Stimulated activated memory B cell treated with anti-CD40 and anti-IgM and Interleukin-4, amounts not matched to agents 10 μg/mL and 1 μg/mL and 100 μg/mL, for 72 hours (primary cell): Measurements from ENCODE around the gene LRRC8D.
"Not testable (repeated sequence)": the region's sequence is repeated elsewhere in the genome, so short reads cannot be mapped to it uniquely, and the experiment has no call there.

Source experiments
- ATAC-seq: fragments of 150-1000 bp; cut with Tn5 transposase; 2 replicates; pipeline ENCODE4 v1.10.0; 2021
- H3K27ac Mint-ChIP-seq: one replicate; pipeline ENCODE4 v1.8.0; 2022; ENCODE audit warnings: mild to moderate bottlenecking, mixed read lengths
- H3K27me3 Mint-ChIP-seq: one replicate; pipeline ENCODE4 v1.8.0; 2022; ENCODE audit warnings: mixed read lengths
- H3K36me3 Mint-ChIP-seq: one replicate; pipeline ENCODE4 v1.8.0; 2022; ENCODE audit warnings: mixed read lengths
- H3K4me1 Mint-ChIP-seq: one replicate; pipeline ENCODE4 v1.8.0; 2022; ENCODE audit warnings: mixed read lengths
- H3K4me3 Mint-ChIP-seq: one replicate; pipeline ENCODE4 v1.8.0; 2022; ENCODE audit warnings: mild to moderate bottlenecking, moderate library complexity, mixed read lengths
- H3K9me3 Mint-ChIP-seq: one replicate; pipeline ENCODE4 v1.8.0; 2022; ENCODE audit warnings: mixed read lengths

The LRRC8D gene

DNA sequence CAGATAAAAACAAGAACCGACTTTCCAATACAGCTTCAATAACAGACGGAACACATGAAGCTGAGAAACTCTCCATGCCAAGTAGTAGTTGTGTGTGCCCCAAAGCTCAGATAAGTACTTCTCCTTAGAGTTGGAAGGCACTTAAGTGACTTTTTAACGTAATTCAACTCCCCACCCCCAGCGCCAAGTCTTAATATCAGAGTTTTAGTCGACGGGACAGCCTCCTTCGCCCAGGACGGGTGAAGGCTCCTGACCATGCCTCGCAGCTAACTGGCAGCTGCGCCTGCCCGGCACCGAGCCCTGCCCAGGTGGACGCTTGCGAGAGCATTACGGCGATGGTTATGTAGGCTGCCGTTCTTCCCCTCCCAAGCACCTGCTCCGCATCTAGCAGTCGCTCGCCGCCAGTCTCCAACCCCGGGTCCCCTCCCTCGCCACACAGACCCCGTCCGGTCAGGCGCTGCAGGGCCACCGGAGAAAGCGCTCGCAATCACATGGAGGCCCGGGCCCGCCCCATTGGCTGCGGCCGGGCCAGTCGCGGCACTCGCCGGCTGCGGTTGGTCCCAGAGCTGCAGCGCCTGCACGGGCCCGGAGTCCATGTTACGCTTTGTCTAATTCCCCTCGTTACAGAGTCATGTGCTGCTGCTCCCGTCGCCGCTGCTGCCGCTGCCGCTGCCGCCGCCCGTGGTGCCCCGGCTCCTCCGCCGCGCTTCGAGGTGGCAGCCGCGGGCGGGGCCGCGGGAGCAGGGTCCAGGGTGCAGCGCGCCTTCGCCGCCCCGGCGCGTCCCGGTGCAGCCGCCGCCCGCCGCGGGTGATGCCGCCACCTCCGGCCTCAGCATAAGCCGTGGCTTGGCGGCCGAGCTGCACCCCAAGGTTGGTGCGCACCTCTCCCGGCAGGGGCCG lies at the start of gene LRRC8D:
Gene LRRC8D, plus strand, starts transcription at position 611 of the 900 bp plus-strand sequence. CDS start 112,037 bp downstream, outside the sequence.
- peaks cover 67% of the 10 kb centered on the region for H3K4me1 Mint-ChIP-seq
- peaks cover 17% of the 10 kb centered on the region for H3K36me3 Mint-ChIP-seq
- H3K27ac Mint-ChIP-seq, result peak within 1 kb of the TSS; percentile 97
- ATAC-seq, result peak; percentile 88
- H3K9me3 Mint-ChIP-seq, result no peaks in the 10 kb centered on the region
- peak within 1 kb of the TSS; percentile 80 for H3K4me3 Mint-ChIP-seq
- H3K27me3 Mint-ChIP-seq, result no peaks in the 10 kb centered on the region

DNA sequence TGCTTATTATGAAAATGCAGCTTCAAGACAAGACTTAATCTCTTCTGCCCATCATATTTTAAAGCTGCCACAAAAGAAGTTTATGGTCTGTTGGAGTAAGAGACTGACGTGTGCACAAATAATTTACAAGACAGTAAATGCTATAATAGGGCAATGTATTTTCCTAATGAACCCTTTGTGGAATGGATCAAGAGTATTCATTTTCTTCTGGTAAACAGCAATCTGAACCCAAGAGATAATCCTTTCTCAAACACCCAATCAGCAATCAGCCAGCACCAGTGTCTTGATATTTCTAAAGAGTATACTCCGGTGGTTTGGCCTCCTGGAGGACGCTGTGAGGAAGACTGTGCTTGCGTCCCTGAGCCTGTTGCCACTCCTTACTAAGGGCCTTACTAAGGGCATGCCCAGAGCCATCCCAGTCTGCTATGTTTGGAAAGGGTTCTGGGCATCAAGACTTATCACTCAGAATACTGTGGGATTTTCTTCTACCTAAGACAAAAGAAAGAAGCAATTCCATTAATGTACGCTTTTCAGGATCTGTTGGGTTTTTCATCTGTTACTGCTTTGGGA lies 48.8 kb upstream of the LRRC8D start:
- no peak for ATAC-seq
- no peak overlapping the region for H3K27ac Mint-ChIP-seq
- H3K36me3 Mint-ChIP-seq, result no peaks in the 10 kb centered on the region
- no peaks in the 10 kb centered on the region for H3K27me3 Mint-ChIP-seq
- peaks cover 6% of the 10 kb centered on the region for H3K4me1 Mint-ChIP-seq
- H3K4me3 Mint-ChIP-seq, result no peak overlapping the region
- H3K9me3 Mint-ChIP-seq, result no peaks in the 10 kb centered on the region

DNA sequence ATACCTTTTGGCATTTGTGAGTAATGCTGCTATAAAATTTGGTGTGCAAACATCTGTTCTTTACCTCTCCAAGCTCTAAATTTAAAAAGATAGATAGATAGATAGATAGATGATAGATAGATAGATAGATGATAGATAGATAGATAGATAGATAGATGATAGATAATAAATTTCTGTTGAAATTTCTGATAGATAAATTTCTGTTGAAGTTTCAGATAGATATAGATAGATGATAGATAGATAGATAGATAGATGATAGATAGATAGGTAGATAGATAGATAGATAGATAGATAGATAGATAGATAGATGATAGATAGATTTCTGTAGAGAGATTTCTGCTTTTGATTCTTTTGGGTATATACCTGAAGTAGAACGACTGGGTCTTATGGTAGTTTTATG lies 44.7 kb upstream of the LRRC8D start:
- not testable (repeated sequence) for H3K4me3 Mint-ChIP-seq, ATAC-seq, H3K4me1 Mint-ChIP-seq, H3K36me3 Mint-ChIP-seq, H3K9me3 Mint-ChIP-seq, H3K27me3 Mint-ChIP-seq, H3K27ac Mint-ChIP-seq

DNA sequence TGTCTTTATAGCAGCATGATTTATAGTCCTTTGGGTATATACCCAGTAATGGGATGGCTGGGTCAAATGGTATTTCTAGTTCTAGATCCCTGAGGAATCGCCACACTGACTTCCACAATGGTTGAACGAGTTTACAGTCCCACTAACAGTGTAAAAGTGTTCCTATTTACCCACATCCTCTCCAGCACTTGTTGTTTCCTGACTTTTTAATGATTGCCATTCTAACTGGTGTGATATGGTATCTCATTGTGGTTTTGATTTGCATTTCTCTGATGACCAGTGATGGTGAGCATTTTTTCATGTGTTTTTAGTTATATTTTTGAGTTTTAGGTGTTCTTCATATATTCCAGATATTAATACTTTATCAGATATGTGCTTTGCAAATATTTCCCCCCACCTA lies 43.6 kb upstream of the LRRC8D start:
- H3K4me1 Mint-ChIP-seq, result peaks cover 19% of the 10 kb centered on the region
- H3K9me3 Mint-ChIP-seq, ATAC-seq, H3K36me3 Mint-ChIP-seq, H3K4me3 Mint-ChIP-seq, H3K27me3 Mint-ChIP-seq, H3K27ac Mint-ChIP-seq: not testable (repeated sequence)

DNA sequence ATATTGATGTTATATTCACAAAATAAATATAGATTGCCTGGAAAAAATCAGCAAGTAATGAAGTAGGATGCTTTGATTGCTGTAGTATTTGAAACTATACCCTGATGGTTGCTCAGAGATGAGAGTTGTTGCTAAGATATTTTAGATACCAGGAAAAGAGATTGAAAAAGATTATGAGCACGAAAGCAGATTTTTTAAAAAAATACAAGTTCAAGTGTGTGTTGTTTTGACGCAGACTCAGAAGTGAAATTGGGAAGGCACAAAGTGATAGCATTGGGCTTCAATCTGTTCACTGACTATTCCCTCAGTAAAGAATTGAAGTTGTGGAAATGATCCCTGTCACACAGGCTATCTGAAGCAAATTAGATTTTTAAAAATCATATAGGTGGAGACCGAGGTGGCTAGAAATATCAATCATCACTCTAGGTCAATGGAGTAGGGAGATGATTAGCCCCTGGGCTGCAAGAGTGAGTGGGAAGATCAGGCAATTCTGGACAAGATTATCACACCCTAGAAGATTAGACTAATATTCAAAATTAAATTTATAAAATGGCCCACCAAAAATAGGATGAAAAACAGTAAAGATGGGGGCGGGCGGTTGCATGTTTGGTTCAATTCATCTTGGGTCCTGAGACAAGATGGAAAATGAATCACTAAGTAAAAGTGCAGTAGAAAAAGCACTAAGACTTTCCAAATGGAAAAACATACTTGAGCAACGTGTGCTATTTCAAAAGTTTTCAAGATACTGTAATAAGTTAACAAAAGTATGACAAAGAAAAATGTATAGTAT lies 41.5 kb upstream of the LRRC8D start:
- H3K36me3 Mint-ChIP-seq, result no peaks in the 10 kb centered on the region
- no peak overlapping the region for H3K27ac Mint-ChIP-seq
- H3K4me3 Mint-ChIP-seq, result no peak overlapping the region
- H3K9me3 Mint-ChIP-seq, result no peaks in the 10 kb centered on the region
- H3K4me1 Mint-ChIP-seq, result peaks cover 19% of the 10 kb centered on the region
- H3K27me3 Mint-ChIP-seq, result peaks cover 16% of the 10 kb centered on the region
- no peak for ATAC-seq

DNA sequence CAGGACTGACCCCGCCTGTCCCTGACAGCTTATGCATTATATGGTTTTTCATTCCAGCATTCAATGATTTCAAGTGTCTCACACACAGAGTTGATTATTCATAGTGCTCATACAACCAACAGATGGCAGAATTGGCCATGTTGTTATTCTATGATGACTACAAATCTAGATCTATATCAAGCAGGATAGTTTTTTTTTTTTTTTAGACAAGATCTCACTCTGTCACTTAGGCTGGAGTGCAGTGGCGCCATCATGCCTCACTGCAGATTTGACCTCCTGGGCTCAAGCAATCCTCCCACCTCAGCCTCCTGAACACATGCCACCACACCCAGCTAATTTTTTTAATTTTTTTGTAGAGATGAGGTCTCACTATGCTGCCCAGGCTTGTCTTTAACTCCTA lies 40.1 kb upstream of the LRRC8D start:
- Mint-ChIP-seq H3K4me3 (no peak overlapping the region), H3K36me3 (no peaks in the 10 kb centered on the region), H3K27me3 (peaks cover 16% of the 10 kb centered on the region), H3K27ac (peak overlapping the region; percentile 80), H3K9me3 (no peaks in the 10 kb centered on the region), H3K4me1 (peaks cover 16% of the 10 kb centered on the region)
- ATAC-seq, result no peak

DNA sequence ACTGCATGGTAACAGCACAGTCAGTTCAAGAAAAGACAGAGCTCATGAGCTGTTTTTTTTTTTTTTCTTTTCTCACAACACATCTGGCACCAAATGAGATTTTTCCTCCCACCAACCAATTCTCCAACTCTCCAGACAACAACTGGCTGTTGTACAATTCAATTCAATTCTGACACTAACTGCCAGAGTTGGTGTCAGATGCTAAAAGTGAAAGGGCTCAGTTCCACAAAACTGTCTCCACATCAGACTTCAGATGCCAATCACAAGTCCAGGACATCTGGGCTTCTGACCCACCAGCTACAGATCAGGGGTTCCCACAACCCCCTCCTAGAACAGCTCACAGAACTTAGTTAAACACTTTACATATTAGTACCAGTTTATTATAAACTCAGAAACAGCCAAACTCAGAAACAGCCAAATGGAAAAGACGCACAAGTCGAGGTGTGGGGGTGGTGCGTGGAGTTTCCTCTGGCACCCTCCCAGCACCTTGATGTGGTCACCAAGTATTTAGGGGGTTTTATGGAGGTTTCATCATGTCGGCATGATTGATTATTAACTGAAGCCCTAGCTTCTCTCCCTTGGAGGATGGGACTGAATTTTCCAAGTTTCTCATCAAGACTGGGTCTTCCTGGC lies 39.2 kb upstream of the LRRC8D start:
- peak overlapping the region; percentile 80 for H3K27ac Mint-ChIP-seq
- H3K9me3 Mint-ChIP-seq, result no peaks in the 10 kb centered on the region
- ATAC-seq, result peak; percentile 88
- H3K27me3 Mint-ChIP-seq, result peaks cover 16% of the 10 kb centered on the region
- peaks cover 13% of the 10 kb centered on the region for H3K4me1 Mint-ChIP-seq
- H3K4me3 Mint-ChIP-seq, result peak overlapping the region; percentile 26
- H3K36me3 Mint-ChIP-seq, result no peaks in the 10 kb centered on the region

DNA sequence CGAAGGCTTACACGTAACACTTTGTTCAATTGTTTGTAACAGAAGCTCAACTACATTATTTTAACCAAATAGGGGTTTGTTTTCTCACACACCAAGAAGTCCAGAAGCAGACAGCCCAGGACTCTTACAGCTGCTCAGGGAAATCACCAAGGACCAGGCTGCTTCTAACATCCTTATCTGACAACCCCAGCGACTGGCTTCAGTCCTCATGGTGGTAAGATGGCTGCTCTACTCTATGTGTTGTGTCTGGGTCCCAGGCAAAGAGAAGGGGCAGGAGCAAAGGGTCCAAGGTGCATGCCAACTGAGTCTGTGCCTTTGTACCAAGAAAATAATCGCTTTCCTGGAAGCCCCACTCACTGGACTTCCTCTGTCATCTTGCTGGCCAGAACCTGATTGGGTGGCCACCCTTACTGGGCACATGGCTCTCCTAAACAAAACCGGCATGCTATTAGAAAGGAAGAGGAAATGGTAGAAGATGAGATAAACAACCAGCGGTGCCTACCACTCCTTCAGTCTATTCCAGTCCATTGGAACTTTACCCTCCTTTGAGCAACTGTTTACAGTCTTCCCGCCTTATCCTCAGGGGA lies 34.1 kb upstream of the LRRC8D start:
- no peaks in the 10 kb centered on the region for H3K9me3 Mint-ChIP-seq
- H3K27ac Mint-ChIP-seq, result no peak overlapping the region
- H3K27me3 Mint-ChIP-seq, result peaks cover 16% of the 10 kb centered on the region
- no peak overlapping the region for H3K4me3 Mint-ChIP-seq
- peaks cover 5% of the 10 kb centered on the region for H3K4me1 Mint-ChIP-seq
- H3K36me3 Mint-ChIP-seq, result no peaks in the 10 kb centered on the region
- ATAC-seq, result no peak

DNA sequence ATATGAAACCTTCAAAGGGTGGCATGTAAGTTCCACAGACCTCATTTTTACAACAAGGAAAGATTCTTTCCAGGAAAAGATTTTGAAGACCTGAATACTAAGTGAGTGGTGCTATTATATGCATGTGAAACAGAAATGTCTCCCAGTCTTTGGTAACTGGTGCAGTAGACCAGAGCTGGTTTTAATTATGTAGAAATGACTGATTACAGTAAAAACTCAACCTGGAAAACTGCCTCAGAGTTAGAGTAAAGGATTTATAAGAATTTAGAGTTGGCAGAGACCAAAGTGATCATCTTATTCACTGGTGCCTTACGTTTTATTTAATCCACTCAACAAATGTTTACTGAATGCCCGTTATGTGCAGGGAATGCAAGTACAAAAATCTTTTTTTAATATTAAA lies 30.2 kb upstream of the LRRC8D start:
- H3K27ac Mint-ChIP-seq, result no peak overlapping the region
- no peaks in the 10 kb centered on the region for H3K27me3 Mint-ChIP-seq
- no peaks in the 10 kb centered on the region for H3K9me3 Mint-ChIP-seq
- H3K4me3 Mint-ChIP-seq, result no peak overlapping the region
- no peaks in the 10 kb centered on the region for H3K4me1 Mint-ChIP-seq
- H3K36me3 Mint-ChIP-seq, result no peaks in the 10 kb centered on the region
- no peak for ATAC-seq

DNA sequence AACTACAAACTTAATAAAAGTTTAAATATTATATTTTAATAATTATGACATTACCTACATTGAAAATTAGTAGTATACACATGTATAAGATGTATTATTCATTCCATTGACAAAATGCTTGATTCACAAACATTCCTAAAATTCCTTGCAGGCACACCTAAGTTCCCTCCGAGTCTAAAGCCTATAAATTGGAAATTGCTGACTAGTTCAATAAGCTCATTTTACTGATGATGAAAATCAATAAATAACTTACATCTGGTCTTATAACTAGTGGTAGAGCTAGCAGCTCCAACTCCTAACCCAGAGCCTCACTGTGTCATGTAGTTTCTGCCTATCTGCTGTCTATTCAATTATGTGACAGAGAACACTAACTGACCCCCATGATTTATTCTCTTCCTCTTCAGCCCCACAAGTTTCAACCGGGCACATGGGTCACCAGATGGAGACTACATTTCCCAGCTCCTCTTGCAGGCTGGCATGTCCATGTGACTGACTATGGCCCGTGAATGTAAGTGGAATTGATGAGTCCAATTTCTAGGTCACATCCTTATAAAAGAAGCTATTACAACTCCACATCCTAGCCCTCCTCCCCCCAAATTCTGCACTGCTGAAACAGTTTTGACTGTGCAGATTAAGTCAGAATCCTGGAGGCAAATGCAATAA lies 29.6 kb upstream of the LRRC8D start:
- Mint-ChIP-seq H3K36me3 (no peaks in the 10 kb centered on the region), H3K4me3 (no peak overlapping the region), H3K27ac (no peak overlapping the region), H3K9me3 (no peaks in the 10 kb centered on the region), H3K4me1 (no peaks in the 10 kb centered on the region), H3K27me3 (no peaks in the 10 kb centered on the region)
- no peak for ATAC-seq

DNA sequence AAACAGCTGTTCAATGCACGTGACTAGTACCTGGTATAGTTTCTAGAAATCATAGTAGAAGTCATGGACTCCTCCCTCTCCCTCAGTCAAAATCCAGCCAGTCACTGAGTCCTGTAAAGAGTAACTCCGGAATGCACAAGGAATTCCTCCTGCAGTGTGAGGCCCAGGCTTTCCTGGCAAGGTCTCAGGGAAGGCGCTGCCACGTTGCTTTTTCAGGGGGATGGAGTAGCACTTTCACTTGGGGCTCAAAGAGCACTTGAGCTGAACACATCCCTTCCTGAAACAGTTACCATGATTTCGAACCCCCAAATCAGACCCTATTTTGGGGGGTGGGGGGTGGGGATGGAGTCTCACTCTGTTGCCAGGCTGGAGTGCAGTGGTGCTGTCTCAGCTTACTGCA lies 26.4 kb upstream of the LRRC8D start:
- Mint-ChIP-seq H3K9me3 (no peaks in the 10 kb centered on the region), H3K4me1 (no peaks in the 10 kb centered on the region), H3K27ac (no peak overlapping the region), H3K4me3 (no peak overlapping the region), H3K36me3 (no peaks in the 10 kb centered on the region), H3K27me3 (no peaks in the 10 kb centered on the region)
- no peak for ATAC-seq

DNA sequence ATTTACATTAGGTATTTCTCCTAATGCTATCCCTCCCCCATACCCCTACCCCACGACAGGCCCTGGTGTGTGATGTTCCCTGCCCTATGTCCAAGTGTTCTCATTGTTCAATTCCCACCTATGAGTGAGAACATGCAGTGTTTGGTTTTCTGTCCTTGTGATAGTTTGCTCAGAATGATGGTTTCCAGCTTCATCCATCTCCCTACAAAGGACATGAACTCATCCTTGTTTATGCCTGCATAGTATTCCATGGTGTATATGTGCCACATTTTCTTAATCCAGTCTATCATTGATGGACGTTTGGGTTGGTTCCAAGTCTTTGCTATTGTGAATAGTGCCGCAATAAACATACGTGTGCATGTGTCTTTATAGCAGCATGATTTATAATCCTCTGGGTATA lies 25.3 kb upstream of the LRRC8D start:
- H3K4me1 Mint-ChIP-seq, ATAC-seq, H3K9me3 Mint-ChIP-seq, H3K36me3 Mint-ChIP-seq, H3K4me3 Mint-ChIP-seq, H3K27me3 Mint-ChIP-seq, H3K27ac Mint-ChIP-seq: not testable (repeated sequence)

DNA sequence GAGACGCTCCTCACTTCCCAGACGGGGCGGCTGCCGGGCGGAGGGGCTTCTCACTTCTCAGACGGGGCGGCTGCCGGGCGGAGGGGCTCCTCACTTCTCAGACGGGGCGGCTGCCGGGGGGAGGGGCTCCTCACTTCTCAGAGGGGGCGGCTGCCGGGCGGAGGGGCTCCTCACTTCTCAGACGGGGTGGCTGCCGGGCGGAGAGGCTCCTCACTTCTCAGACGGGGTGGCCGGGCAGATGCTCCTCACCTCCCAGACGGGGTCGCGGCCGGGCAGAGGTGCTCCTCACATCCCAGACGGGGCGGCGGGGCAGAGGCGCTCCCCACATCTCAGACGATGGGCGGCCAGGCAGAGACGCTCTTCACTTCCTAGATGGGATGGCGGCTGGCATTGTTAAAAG lies 23.0 kb upstream of the LRRC8D start:
- not testable (repeated sequence) for H3K36me3 Mint-ChIP-seq, H3K9me3 Mint-ChIP-seq, H3K4me3 Mint-ChIP-seq, H3K4me1 Mint-ChIP-seq, H3K27me3 Mint-ChIP-seq, H3K27ac Mint-ChIP-seq, ATAC-seq

DNA sequence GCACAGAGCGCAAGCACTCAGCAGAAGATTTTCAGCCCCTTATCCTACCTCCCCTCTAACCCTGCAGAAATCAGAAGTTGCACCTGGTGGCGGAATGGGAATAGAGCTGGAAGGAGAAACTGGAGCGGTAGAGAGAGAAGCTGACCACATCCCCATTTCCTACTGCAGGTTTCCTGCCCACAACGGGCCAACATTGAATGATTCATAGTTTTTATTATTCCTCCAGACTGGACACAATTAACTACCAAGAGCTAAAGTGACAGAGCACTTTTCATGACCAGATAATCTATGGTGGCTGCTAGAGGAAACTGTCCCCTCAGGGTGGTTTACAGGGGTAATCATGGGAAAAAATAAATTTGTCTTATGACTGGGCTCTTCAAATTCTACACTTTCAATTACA lies 21.3 kb upstream of the LRRC8D start:
- ATAC-seq, result peak; percentile 31
- Mint-ChIP-seq H3K4me3 (no peak overlapping the region), H3K27ac (no peak overlapping the region), H3K9me3 (no peaks in the 10 kb centered on the region), H3K4me1 (peaks cover 6% of the 10 kb centered on the region), H3K27me3 (no peaks in the 10 kb centered on the region), H3K36me3 (no peaks in the 10 kb centered on the region)
